Progenitor cell of endocrine pancreas (in vitro differentiated cells): ENCODE results near the gene TRABD2B. TPM values are rescaled to one million over a fixed set of nuclear protein-coding genes. Genes with fewer than 3 reads are reported as not detected.

Source experiments
- DNase-seq: peaks from one replicate; pipeline ENCODE4 v3.0.0; 2021; ENCODE audit warnings: low spot score; ENCODE audit not compliant: unreplicated experiment
- H3K27ac Mint-ChIP-seq: 2 replicates; pipeline ENCODE4 v1.8.0; 2021; ENCODE audit warnings: mild to moderate bottlenecking, moderate library complexity, mixed read lengths
- H3K27me3 Mint-ChIP-seq: 2 replicates; pipeline ENCODE4 v1.8.0; 2021; ENCODE audit warnings: mixed read lengths
- H3K36me3 Mint-ChIP-seq: 2 replicates; pipeline ENCODE4 v1.8.0; 2022; ENCODE audit warnings: mixed read lengths; ENCODE audit not compliant: insufficient read depth
- H3K4me1 Mint-ChIP-seq: 2 replicates; pipeline ENCODE4 v1.8.0; 2021; ENCODE audit warnings: low read depth, mixed read lengths
- H3K4me3 Mint-ChIP-seq: 2 replicates; pipeline ENCODE4 v1.8.0; 2021; ENCODE audit warnings: low read depth, mild to moderate bottlenecking, moderate library complexity, mixed read lengths
- H3K9me3 Mint-ChIP-seq: 2 replicates; pipeline ENCODE4 v1.8.0; 2021; ENCODE audit warnings: low read depth, mixed read lengths
- CTCF ChIP-seq: fragments of 200-600 bp; sonication (generic); IDR thresholded peaks from one replicate; pipeline ENCODE4 v1.5.0; 2021; ENCODE audit warnings: antibody characterized with exemption, mild to moderate bottlenecking; ENCODE audit not compliant: unreplicated experiment
- total RNA-seq: library from RNA; stranded (reverse); gene quantifications from 2 replicates; pipeline ENCODE4 v1.2.1, GENCODE V29; 2021

The TRABD2B gene
- total RNA-seq, 1 donor from 2014 or later = 14.5 TPM

- Mint-ChIP-seq H3K9me3 (no peaks in the 10 kb centered on the region), H3K27ac (no peak overlapping the region), H3K27me3 (no peaks in the 10 kb centered on the region), H3K4me1 (peaks cover 25% of the 10 kb centered on the region), H3K36me3 (no peaks in the 10 kb centered on the region), H3K4me3 (no peak overlapping the region)
- no peak for DNase-seq
- TF ChIP-seq CTCF = no peak
These were observed 182.4 kb downstream of the TRABD2B start for GRCh38 chr1:47814612-47815395.

GRCh38 chr1:47813970-47814369 lies 183.2 kb downstream of the TRABD2B start:
- no peak for TF ChIP-seq CTCF
- H3K27ac Mint-ChIP-seq = no peak overlapping the region
- H3K36me3 Mint-ChIP-seq = no peaks in the 10 kb centered on the region
- H3K4me3 Mint-ChIP-seq = no peak overlapping the region
- no peaks in the 10 kb centered on the region for H3K27me3 Mint-ChIP-seq
- DNase-seq = no peak
- H3K4me1 Mint-ChIP-seq = peaks cover 33% of the 10 kb centered on the region
- no peaks in the 10 kb centered on the region for H3K9me3 Mint-ChIP-seq

- no peaks in the 10 kb centered on the region for H3K36me3 Mint-ChIP-seq
- TF ChIP-seq CTCF = no peak
- H3K4me1 Mint-ChIP-seq = peaks cover 35% of the 10 kb centered on the region
- H3K4me3 Mint-ChIP-seq = no peak overlapping the region
- no peak overlapping the region for H3K27ac Mint-ChIP-seq
- DNase-seq = no peak
- no peaks in the 10 kb centered on the region for H3K9me3 Mint-ChIP-seq
- H3K27me3 Mint-ChIP-seq = no peaks in the 10 kb centered on the region
These were observed 184.2 kb downstream of the TRABD2B start for GRCh38 chr1:47812904-47813514.

- Mint-ChIP-seq H3K4me3 (no peak overlapping the region), H3K9me3 (no peaks in the 10 kb centered on the region), H3K27ac (no peak overlapping the region), H3K4me1 (peaks cover 31% of the 10 kb centered on the region), H3K27me3 (no peaks in the 10 kb centered on the region), H3K36me3 (no peaks in the 10 kb centered on the region)
- no peak for DNase-seq
- TF ChIP-seq CTCF = no peak
These were observed 186.1 kb downstream of the TRABD2B start for GRCh38 chr1:47810964-47811682.

- no peaks in the 10 kb centered on the region for H3K36me3 Mint-ChIP-seq
- TF ChIP-seq CTCF = no peak
- no peak overlapping the region for H3K4me3 Mint-ChIP-seq
- no peak overlapping the region for H3K27ac Mint-ChIP-seq
- no peaks in the 10 kb centered on the region for H3K9me3 Mint-ChIP-seq
- no peaks in the 10 kb centered on the region for H3K27me3 Mint-ChIP-seq
- DNase-seq = no peak
- H3K4me1 Mint-ChIP-seq = peaks cover 25% of the 10 kb centered on the region
These were observed 187.7 kb downstream of the TRABD2B start for GRCh38 chr1:47809301-47810084.
